Common myeloid progenitor, CD34-positive (primary cell): ENCODE measurements around the gene XIRP1.

Source experiments
- CTCF ChIA-PET: fragments of 350-600 bp; sonication (Branson Sonifier 250); formaldehyde crosslinking; loops from one replicate; lab custom pipeline; 2021; ENCODE audit warnings: antibody characterized with exemption; lab: Charles Lee
- POLR2A ChIA-PET: fragments of 350-600 bp; sonication (Branson Sonifier 250); formaldehyde crosslinking; loops from one replicate; lab custom pipeline; 2021; ENCODE audit warnings: antibody characterized with exemption; lab: Charles Lee
- DNase-seq, 3 donors: peaks; one replicate each; pipeline versions ENCODE4 v3.0.0 to v3.0.0-alpha.2; 2013
- H3K27ac ChIP-seq, 2 experiments: 1 replicate in 1 of 2; 2 replicates in 1 of 2; pipeline ENCODE4 v1.7.0; 2013; ENCODE audit warnings: inconsistent platforms in 2 of 2, low read length in 2 of 2, mild to moderate bottlenecking in 2 of 2, low read depth in 1 of 2, moderate library complexity in 1 of 2; ENCODE audit not compliant: severe bottlenecking in 2 of 2, insufficient read depth in 1 of 2, poor library complexity in 1 of 2
- H3K27me3 ChIP-seq, 5 experiments: replicated peaks in 2 of 5; 1 replicate in 3 of 5; 2 replicates in 2 of 5; pipeline versions ENCODE4 v1.6.1 to v1.7.0; 2013; ENCODE audit warnings: low read length in 4 of 5, mild to moderate bottlenecking in 2 of 5, moderate library complexity in 2 of 5, inconsistent platforms in 1 of 5; ENCODE audit not compliant: insufficient read depth in 5 of 5, control insufficient read depth in 4 of 5
- H3K36me3 ChIP-seq, 4 experiments: 1 replicate in 2 of 4; 2 replicates in 2 of 4; pipeline versions ENCODE4 v1.6.1 to v1.7.0; 2013; ENCODE audit warnings: low read length in 3 of 4, control low read depth in 1 of 4, mild to moderate bottlenecking in 1 of 4; ENCODE audit not compliant: control insufficient read depth in 4 of 4, insufficient read depth in 4 of 4
- H3K4me1 ChIP-seq, 4 experiments: 1 replicate in 3 of 4; 2 replicates in 1 of 4; pipeline versions ENCODE4 v1.6.1 to v1.7.1; 2013; ENCODE audit warnings: low read length in 3 of 4, mild to moderate bottlenecking in 3 of 4, control low read depth in 1 of 4, inconsistent platforms in 1 of 4, moderate library complexity in 1 of 4; ENCODE audit not compliant: control insufficient read depth in 4 of 4, insufficient read depth in 4 of 4; ENCODE audit errors: control extremely low read depth in 1 of 4
- H3K4me3 ChIP-seq, 7 experiments: 1 replicate in 4 of 7; 2 replicates in 3 of 7; pipeline versions ENCODE4 v1.5.1 to v1.7.0; 2013; ENCODE audit warnings: mild to moderate bottlenecking in 7 of 7, low read length in 6 of 7, moderate library complexity in 6 of 7, inconsistent platforms in 2 of 7, low read depth in 2 of 7, control low read depth in 1 of 7; ENCODE audit not compliant: insufficient read depth in 4 of 7, control insufficient read depth in 1 of 7; ENCODE audit errors: extremely low read depth in 1 of 7
- H3K9me3 ChIP-seq, 5 experiments: 1 replicate in 4 of 5; 2 replicates in 1 of 5; pipeline versions ENCODE4 v1.6.1 to v1.7.1; 2013; ENCODE audit warnings: low read length in 4 of 5, mild to moderate bottlenecking in 2 of 5, inconsistent platforms in 1 of 5, low read depth in 1 of 5, moderate library complexity in 1 of 5; ENCODE audit not compliant: control insufficient read depth in 4 of 5, insufficient read depth in 2 of 5; ENCODE audit errors: control extremely low read depth in 1 of 5
- WGBS: methylation state at CpG from one replicate; pipeline ENCODE4 v1.1.5; 2013; ENCODE audit not compliant: insufficient coverage; 5-methylcytosine and 5-hydroxymethylcytosine counted together

The XIRP1 gene

DNA sequence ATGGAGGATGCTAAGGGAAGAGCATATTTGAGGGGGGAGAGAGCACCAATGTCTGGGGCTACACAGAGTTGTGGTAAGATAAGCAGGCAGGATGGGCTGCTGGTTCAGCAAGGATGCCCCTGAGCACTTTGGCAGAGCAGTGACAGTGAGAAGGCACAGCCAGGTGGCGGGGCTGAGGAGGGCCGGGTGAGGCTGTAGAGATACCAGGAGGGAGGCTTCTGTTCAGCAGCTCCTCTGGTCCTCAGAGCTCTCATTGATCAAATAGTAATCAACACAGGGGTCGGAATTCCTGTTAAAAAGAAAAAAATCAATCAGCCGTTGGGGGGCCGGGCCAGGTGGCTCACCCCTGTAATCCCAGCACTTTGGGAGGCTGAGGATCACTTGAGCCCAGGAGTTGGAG lies 11.5 kb upstream of the XIRP1 start:
- ChIA-PET POLR2A (no interaction called here), CTCF (interaction anchor here (1.0 to 7.9 kb wide), 9 partner anchors 8 to 86 kb away, joined by 3 to 81 read pairs (median 6); partner anchors contain the start of gene XIRP1)
- Histone ChIP-seq H3K4me1 (peaks cover 0 to 9% (median 4%) of the 10 kb centered on the region in 4 experiments), H3K36me3 (no peaks in the 10 kb centered on the region), H3K27ac (no peak overlapping the region), H3K27me3 (no peaks in the 10 kb centered on the region), H3K9me3 (no peaks in the 10 kb centered on the region), H3K4me3 (no peak overlapping the region)
- 94% methylated on average over 5 of the region's 5 CpGs for WGBS
- DNase-seq, result no peak

DNA sequence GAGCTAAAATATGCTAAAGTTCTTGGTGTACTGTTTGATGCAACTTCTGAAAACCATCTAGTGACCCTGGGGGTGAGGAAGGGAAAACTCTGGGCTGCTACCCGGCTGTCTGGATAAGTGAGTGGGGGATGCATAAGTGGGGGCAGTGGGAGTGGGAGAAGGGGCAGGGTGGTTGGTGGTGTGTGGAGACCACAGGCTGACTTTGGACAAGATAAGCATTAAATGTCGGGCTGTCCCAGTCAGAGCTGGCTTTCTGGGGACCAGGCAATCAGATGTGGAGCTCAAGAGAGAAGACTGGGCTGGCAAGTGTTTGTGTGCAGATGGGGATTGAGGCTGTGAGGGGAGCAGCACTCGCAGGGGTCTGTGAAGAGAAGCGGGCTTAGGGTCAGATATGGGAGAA lies 11.0 kb upstream of the XIRP1 start:
- CTCF ChIA-PET, result interaction anchor here (1.0 to 7.9 kb wide), 6 partner anchors 13 to 86 kb away, joined by 3 to 81 read pairs (median 6); partner anchors contain the start of gene XIRP1
- POLR2A ChIA-PET, result no interaction called here
- no peaks in the 10 kb centered on the region for H3K36me3 ChIP-seq
- peaks cover 0 to 6% (median 2%) of the 10 kb centered on the region in 4 experiments for H3K4me1 ChIP-seq
- no peak for DNase-seq
- 90% methylated on average over 4 of the region's 4 CpGs for WGBS
- H3K27ac ChIP-seq, result no peak overlapping the region
- no peaks in the 10 kb centered on the region for H3K9me3 ChIP-seq
- H3K27me3 ChIP-seq, result no peaks in the 10 kb centered on the region
- no peak overlapping the region for H3K4me3 ChIP-seq

DNA sequence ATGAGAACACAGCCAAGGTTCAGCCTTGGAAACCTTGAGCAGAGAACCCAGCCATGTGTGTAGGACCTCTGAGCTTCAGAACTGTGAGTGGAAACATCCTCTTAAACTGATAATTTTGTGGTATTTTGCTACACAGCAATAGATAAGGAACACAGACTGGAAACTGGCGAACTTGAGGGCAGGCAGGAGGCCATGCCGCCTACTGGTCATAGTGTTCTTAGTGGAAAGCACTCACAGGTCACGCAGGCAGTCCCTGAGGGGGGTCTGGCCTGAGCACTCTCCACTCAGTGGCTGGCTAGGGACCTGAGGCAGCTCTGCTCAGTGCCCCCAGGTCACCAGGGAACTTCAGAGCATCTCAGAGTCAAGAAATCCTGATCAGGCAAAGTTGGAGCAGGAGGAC lies 9.7 kb upstream of the XIRP1 start:
- CTCF ChIA-PET, result interaction anchor here (1.0 to 7.9 kb wide), 5 partner anchors 11 to 87 kb away, joined by 3 to 81 read pairs (median 9); partner anchors contain the start of gene XIRP1
- POLR2A ChIA-PET, result no interaction called here
- no peak overlapping the region for H3K27ac ChIP-seq
- DNase-seq, result peak in 2 of 3 donors; percentile 42 to 58
- no peak overlapping the region for H3K4me3 ChIP-seq
- no peaks in the 10 kb centered on the region for H3K4me1 ChIP-seq
- H3K9me3 ChIP-seq, result no peaks in the 10 kb centered on the region
- 73% methylated on average over 3 of the region's 3 CpGs for WGBS
- H3K36me3 ChIP-seq, result no peaks in the 10 kb centered on the region
- H3K27me3 ChIP-seq, result no peaks in the 10 kb centered on the region

DNA sequence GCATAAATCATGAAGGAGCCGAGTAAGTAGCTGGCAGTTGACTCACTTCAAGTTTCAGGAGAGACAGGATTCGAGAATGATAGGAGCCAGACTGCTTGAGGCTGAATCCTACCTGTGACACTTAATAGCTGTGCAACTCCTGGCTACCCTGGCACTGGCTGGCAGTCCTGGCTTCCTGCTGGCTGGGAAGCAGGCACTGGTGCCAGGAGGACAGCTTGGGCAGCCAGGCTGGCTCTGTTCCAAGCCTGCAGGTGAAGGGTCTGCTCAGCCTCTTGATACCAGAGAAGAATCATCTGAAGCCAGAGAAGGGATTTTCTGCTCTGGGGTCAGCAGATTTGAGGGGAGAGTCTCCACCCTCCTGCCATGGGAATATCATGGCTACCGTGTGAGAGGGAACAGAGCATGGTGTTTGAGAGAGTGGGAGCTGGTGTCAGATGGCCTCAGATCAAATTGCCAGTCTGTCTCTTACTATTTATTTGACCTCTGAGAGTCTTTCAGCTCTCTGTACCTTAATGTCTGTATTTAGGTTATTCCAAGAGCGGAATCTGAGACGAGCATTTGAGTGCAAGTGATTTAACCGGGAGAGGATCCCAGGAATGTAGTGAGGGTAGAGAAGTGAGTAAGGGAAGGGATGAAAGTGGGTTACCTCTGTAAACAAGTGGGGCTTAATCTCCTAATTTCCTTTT lies 4.4 kb upstream of the XIRP1 start:
- 74% methylated on average over 6 of the region's 6 CpGs for WGBS
- Histone ChIP-seq H3K4me3 (no peak overlapping the region), H3K4me1 (no peaks in the 10 kb centered on the region), H3K27me3 (peaks cover 0 to 2% (median 0%) of the 10 kb centered on the region in 5 experiments), H3K36me3 (no peaks in the 10 kb centered on the region), H3K27ac (no peak overlapping the region), H3K9me3 (no peaks in the 10 kb centered on the region)
- DNase-seq, result no peak
- ChIA-PET CTCF (interaction anchor here (0.8 to 17.2 kb wide), 10 partner anchors 8 to 91 kb away, joined by 3 to 618 read pairs (median 4); partner anchors contain the start of gene CX3CR1), POLR2A (no interaction called here)

DNA sequence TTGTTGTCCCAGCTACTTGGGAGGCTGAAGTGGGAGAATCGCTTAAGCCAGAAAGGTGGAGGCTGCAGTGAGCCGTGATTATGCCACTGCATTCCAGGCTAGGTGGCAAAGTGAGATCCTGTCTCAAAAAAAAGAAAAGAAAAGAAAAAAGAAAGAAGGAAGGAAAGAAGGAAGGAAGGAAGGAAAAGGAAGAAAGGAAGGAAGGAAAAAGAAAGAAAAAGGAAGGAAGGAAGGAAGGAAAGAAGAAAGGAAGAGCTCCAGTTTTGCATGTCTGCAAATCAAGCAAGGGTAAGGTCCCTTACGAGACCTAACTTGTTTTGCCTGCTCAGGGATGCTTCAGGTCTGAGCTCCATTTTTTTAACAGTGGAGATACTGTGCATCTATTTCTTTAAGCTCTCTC lies 3.6 kb upstream of the XIRP1 start:
- no peak overlapping the region for H3K27ac ChIP-seq
- ChIA-PET POLR2A (no interaction called here), CTCF (interaction anchor here (0.8 to 17.2 kb wide), 12 partner anchors 9 to 91 kb away, joined by 3 to 618 read pairs (median 6); partner anchors contain the start of gene CX3CR1)
- no peaks in the 10 kb centered on the region for H3K9me3 ChIP-seq
- WGBS, result 96% methylated on average over 3 of the region's 3 CpGs
- H3K36me3 ChIP-seq, result no peaks in the 10 kb centered on the region
- H3K4me3 ChIP-seq, result no peak overlapping the region
- H3K27me3 ChIP-seq, result peaks cover 0 to 2% (median 0%) of the 10 kb centered on the region in 5 experiments
- DNase-seq, result no peak
- H3K4me1 ChIP-seq, result no peaks in the 10 kb centered on the region

DNA sequence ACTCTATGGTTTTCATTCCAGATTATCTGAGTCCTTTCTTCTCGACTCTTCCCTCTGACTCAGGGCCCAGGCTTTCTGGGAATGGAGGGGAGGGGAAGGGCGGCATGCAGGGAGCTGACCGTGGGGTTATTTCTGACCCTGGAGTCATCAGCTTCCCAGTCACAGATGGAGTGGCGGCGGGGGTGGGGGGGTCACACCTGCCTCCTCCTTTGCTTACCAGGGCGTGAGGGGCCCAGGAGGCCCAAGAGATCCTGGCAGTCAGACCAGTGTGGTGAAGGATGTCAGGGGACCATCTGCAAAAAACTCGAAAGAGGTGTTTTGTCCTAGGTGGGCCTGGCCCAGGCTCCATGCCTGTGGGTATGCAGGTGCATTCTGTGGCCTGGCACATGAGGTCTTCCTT lies 996 bp upstream of the XIRP1 start:
- H3K36me3 ChIP-seq, result no peaks in the 10 kb centered on the region
- ChIA-PET CTCF (interaction anchor here (1.1 to 17.2 kb wide), 9 partner anchors 9 to 184 kb away, joined by 3 to 618 read pairs (median 36); partner anchors contain the start of gene CX3CR1), POLR2A (interaction anchor here (1.5 kb wide), 1 partner anchor 95 kb away, joined by 4 read pairs; no protein-coding TSS in a partner anchor)
- peaks cover 0 to 2% (median 0%) of the 10 kb centered on the region in 5 experiments for H3K27me3 ChIP-seq
- WGBS, result 100% methylated on average over 2 of the region's 7 CpGs
- peaks cover 0 to 4% (median under 1%) of the 10 kb centered on the region in 4 experiments for H3K4me1 ChIP-seq
- H3K4me3 ChIP-seq, result no peak overlapping the region
- no peaks in the 10 kb centered on the region for H3K9me3 ChIP-seq
- no peak overlapping the region for H3K27ac ChIP-seq
- DNase-seq, result no peak

DNA sequence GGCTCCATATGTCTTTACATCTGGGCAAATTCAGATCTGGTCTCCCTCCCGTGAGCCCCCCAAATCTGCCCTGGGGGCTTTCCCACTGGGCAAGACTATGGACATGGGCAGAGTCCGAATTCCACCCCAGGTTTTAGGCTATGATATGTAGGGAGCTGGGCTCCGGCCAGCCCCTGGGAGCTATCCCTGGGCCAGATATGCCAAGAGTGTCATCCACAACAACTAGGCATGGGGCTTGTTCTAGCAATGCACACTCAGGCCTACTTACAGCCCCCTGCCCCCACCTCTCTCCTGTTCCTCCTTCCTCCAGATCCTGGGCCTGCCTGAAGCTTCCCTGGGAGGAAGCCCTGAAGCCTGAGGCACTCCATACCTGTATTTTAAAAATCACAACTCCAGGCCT lies 622 bp downstream of the XIRP1 start:
- peaks cover 0 to 2% (median 0%) of the 10 kb centered on the region in 5 experiments for H3K27me3 ChIP-seq
- 95% methylated on average over 3 of the region's 3 CpGs for WGBS
- H3K4me3 ChIP-seq, result no peak overlapping the region
- no peaks in the 10 kb centered on the region for H3K9me3 ChIP-seq
- H3K36me3 ChIP-seq, result no peaks in the 10 kb centered on the region
- DNase-seq, result no peak
- no peak overlapping the region for H3K27ac ChIP-seq
- ChIA-PET POLR2A (interaction anchor here (0.6 to 1.5 kb wide), 2 partner anchors 66 to 96 kb away, joined by 3 to 4 read pairs; no protein-coding TSS in a partner anchor), CTCF (interaction anchor here (1.5 to 17.2 kb wide), 14 partner anchors 8 to 185 kb away, joined by 4 to 618 read pairs (median 20); partner anchors contain the start of gene CX3CR1)
- H3K4me1 ChIP-seq, result peaks cover 0 to 4% (median under 1%) of the 10 kb centered on the region in 4 experiments
